Karpas-422 (cell line): ENCODE results near the gene GREB1L. TPM values are rescaled to one million over a fixed set of nuclear protein-coding genes. Genes with fewer than 3 reads are reported as not detected.

Experiments used
- DNase-seq: peaks from one replicate; pipeline ENCODE4 v3.0.0-alpha.2; 2015
- H2AFZ ChIP-seq: fragments of 200-600 bp; sonication (generic); 2 replicates; pipeline ENCODE4 v1.6.1; 2014; ENCODE audit warnings: antibody characterized with exemption, low read length, mixed read lengths
- H3K27ac ChIP-seq: fragments of 200-600 bp; sonication (generic); 2 replicates; pipeline ENCODE4 v1.5.1; 2014; ENCODE audit warnings: mild to moderate bottlenecking, low read length, moderate library complexity
- H3K27me3 ChIP-seq: fragments of 200-600 bp; sonication (generic); 2 replicates; pipeline ENCODE4 v1.6.1; 2014; ENCODE audit warnings: low read length, mixed read lengths
- H3K36me3 ChIP-seq: fragments of 200-600 bp; sonication (generic); 2 replicates; pipeline ENCODE4 v1.6.1; 2014; ENCODE audit warnings: low read length, mixed read lengths; ENCODE audit not compliant: insufficient read depth
- H3K4me1 ChIP-seq: fragments of 200-600 bp; sonication (generic); 2 replicates; pipeline ENCODE4 v1.6.1; 2014; ENCODE audit warnings: mild to moderate bottlenecking, low read length, mixed read lengths
- H3K4me2 ChIP-seq: fragments of 200-600 bp; sonication (generic); 2 replicates; pipeline ENCODE4 v1.6.1; 2014; ENCODE audit warnings: low read length, low read depth, mild to moderate bottlenecking; ENCODE audit not compliant: poor library complexity, severe bottlenecking
- H3K4me3 ChIP-seq: fragments of 200-600 bp; sonication (generic); 2 replicates; pipeline ENCODE4 v1.5.1; 2014; ENCODE audit warnings: mild to moderate bottlenecking, antibody characterized with exemption, low read length, mixed read lengths
- H3K79me2 ChIP-seq: fragments of 200-600 bp; sonication (generic); 2 replicates; pipeline ENCODE4 v1.6.1; 2014; ENCODE audit warnings: mild to moderate bottlenecking, low read length, mixed read lengths
- H3K9ac ChIP-seq: fragments of 200-600 bp; sonication (generic); 2 replicates; pipeline ENCODE4 v1.6.0; 2014; ENCODE audit warnings: low read length
- H3K9me2 ChIP-seq: fragments of 200-600 bp; sonication (generic), shearing (Covaris generic); replicated peaks from 2 replicates; pipeline ENCODE4 v1.6.0; 2014; ENCODE audit warnings: mild to moderate bottlenecking, low read length, moderate library complexity; ENCODE audit not compliant: insufficient read depth
- H3K9me3 ChIP-seq: fragments of 300-700, 200-600 bp; sonication (generic); 2 replicates; pipeline ENCODE4 v1.6.1; 2014; ENCODE audit warnings: low read length, mixed read lengths
- H4K20me1 ChIP-seq: fragments of 200-600 bp; sonication (generic); 2 replicates; pipeline ENCODE4 v1.6.1; 2014; ENCODE audit warnings: mild to moderate bottlenecking, antibody characterized with exemption, low read length, low read depth; ENCODE audit not compliant: insufficient read depth
- small RNA-seq: library from RNA; depleted of rRNA; stranded (forward); fragments of <200 nt; gene quantifications from one replicate; pipeline ENCODE3, GENCODE V24; 2014
- total RNA-seq: library from RNA; depleted of rRNA; stranded (reverse); fragments of >200 nt; shearing (Covaris generic); gene quantifications from 2 replicates; pipeline ENCODE4 v1.2.3, GENCODE V29; 2014; ENCODE audit warnings: low replicate concordance; rRNA removed

The GREB1L gene
- total RNA-seq, 1 experiment from 2014 or later, result not detected

DNA sequence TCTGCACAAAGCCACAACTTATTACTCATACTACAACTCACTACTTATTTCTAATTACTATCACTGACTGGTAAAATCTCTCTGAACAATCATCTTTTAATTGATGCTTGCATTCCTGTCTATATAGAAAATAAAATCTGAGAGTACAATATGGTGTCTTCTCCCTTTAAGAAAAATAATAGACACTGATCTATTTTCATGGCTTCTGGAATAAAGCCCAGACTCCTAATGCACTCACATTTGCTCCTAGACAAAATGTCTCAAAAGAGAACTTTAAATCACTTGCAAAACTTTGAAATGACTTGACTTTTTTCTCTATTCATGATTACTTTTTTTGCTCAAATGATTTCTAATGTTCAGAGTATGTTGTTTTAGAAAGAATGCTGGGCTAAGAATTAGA is 329.7 kb downstream of the GREB1L start:
- H3K4me1 ChIP-seq, result no peaks in the 10 kb centered on the region
- H3K9ac ChIP-seq, result no peak overlapping the region
- no peaks in the 10 kb centered on the region for H3K9me3 ChIP-seq
- no peaks in the 10 kb centered on the region for H3K9me2 ChIP-seq
- peaks cover 54% of the 10 kb centered on the region for H3K36me3 ChIP-seq
- no peak overlapping the region for H2AFZ ChIP-seq
- H3K79me2 ChIP-seq, result peaks cover 44% of the 10 kb centered on the region
- no peaks in the 10 kb centered on the region for H3K27me3 ChIP-seq
- DNase-seq, result no peak
- H4K20me1 ChIP-seq, result no peaks in the 10 kb centered on the region
- no peak overlapping the region for H3K4me2 ChIP-seq
- H3K4me3 ChIP-seq, result no peak overlapping the region
- no peak overlapping the region for H3K27ac ChIP-seq

Small RNA genes lying within 50 kb of the gene (small RNA-seq; reads per million reads assigned to genes)
- gene RF00603, result not detected

Other genes with a start within 250 kb of the GREB1L start
- 41.2 and 47.0 TPM in 2 replicates for gene ROCK1, start 130.4 kb upstream of the GREB1L start, total RNA-seq